ENCODE data around the gene ZNF100.
"Not testable (repeated sequence)": the region's sequence is repeated elsewhere in the genome, so short reads cannot be mapped to it uniquely, and the experiment has no call there.

Gene ZNF100

GRCh38 chr19:21699197-21699596, 68.2 kb downstream of the ZNF100 start:
- no peak for DNase-seq

- peak; percentile 6 to 60 for DNase-seq
Measured at GRCh38 chr19:21698215-21698614, 69.2 kb downstream of the ZNF100 start.

GRCh38 chr19:21697698-21698097, 69.7 kb downstream of the ZNF100 start:
- no peak for DNase-seq

GRCh38 chr19:21694171-21694906, 73.0 kb downstream of the ZNF100 start:
- DNase-seq, result no peak

GRCh38 chr19:21693399-21693798, 74.0 kb downstream of the ZNF100 start:
- DNase-seq, result no peak

- DNase-seq, result no peak
Measured at GRCh38 chr19:21691661-21692060, 75.7 kb downstream of the ZNF100 start.

- no peak for DNase-seq
Measured at GRCh38 chr19:21688464-21688863, 78.9 kb downstream of the ZNF100 start.

- DNase-seq, result no peak
Measured at GRCh38 chr19:21680671-21681070, 86.7 kb downstream of the ZNF100 start.

GRCh38 chr19:21680026-21680425, 87.4 kb downstream of the ZNF100 start:
- no peak for DNase-seq

GRCh38 chr19:21677696-21678418, 89.5 kb downstream of the ZNF100 start:
- no peak for DNase-seq

- DNase-seq, result no peak
Measured at GRCh38 chr19:21674454-21674853, 92.9 kb downstream of the ZNF100 start.

- DNase-seq, result not testable (repeated sequence)
Measured at GRCh38 chr19:21673479-21673878, 93.9 kb downstream of the ZNF100 start.

All from inflammatory macrophage treated with lipopolysaccharide for 1 hour (primary cell).